BLaER1 treated with 17β-estradiol and CSF1 and Interleukin-3, amounts not matched to agents 10 nM and 100 nM (cell line): ENCODE measurements around the gene ABTB2.

ENCODE experiments used
- H3K27ac ChIP-seq, 11 experiments: shearing (Covaris generic); formaldehyde crosslinking; 2 replicates each; pipeline ENCODE4 v1.8.1; 2022
- H3K27me3 ChIP-seq, 11 experiments: shearing (Covaris generic); formaldehyde crosslinking; 2 replicates each; pipeline ENCODE4 v1.8.1; 2022
- H3K36me3 ChIP-seq, 11 experiments: shearing (Covaris generic); formaldehyde crosslinking; 2 replicates each; pipeline ENCODE4 v1.8.1; 2022
- H3K4me1 ChIP-seq, 10 experiments: shearing (Covaris generic); formaldehyde crosslinking; 2 replicates each; pipeline ENCODE4 v1.8.1; 2022
- H3K4me2 ChIP-seq, 11 experiments: shearing (Covaris generic); formaldehyde crosslinking; 2 replicates each; pipeline ENCODE4 v1.8.1; 2022
- H3K4me3 ChIP-seq, 10 experiments: shearing (Covaris generic); formaldehyde crosslinking; 2 replicates each; pipeline ENCODE4 v1.8.1; 2022
- H3K9ac ChIP-seq, 11 experiments: shearing (Covaris generic); formaldehyde crosslinking; 2 replicates each; pipeline ENCODE4 v1.8.1; 2022
- H3K9me3 ChIP-seq, 11 experiments: shearing (Covaris generic); formaldehyde crosslinking; replicated peaks in 1 of 11; 2 replicates each; pipeline ENCODE4 v1.8.1; 2022
- H4K20me1 ChIP-seq, 11 experiments: shearing (Covaris generic); formaldehyde crosslinking; 2 replicates each; pipeline ENCODE4 v1.8.1; 2022
- Cebpa-rat ChIP-seq, 11 experiments: shearing (Covaris generic); IDR thresholded peaks; 2 replicates each; pipeline ENCODE4 v1.8.1; 2022

Gene ABTB2

GRCh38 chr11:34214961-34215805, 142.6 kb downstream of the ABTB2 start:
- Histone ChIP-seq H3K4me3 (no peak overlapping the region), H3K4me1 (peaks cover 0 to 12% (median 3%) of the 10 kb centered on the region in 10 experiments; a peak in 5 of 20 replicates), H3K9me3 (no peaks in the 10 kb centered on the region), H3K9ac (no peak overlapping the region), H3K27me3 (no peaks in the 10 kb centered on the region), H3K27ac (no peak overlapping the region), H3K4me2 (no peak overlapping the region), H4K20me1 (no peaks in the 10 kb centered on the region; a peak in 1 of 22 replicates), H3K36me3 (no peaks in the 10 kb centered on the region)
- no peak for TF ChIP-seq Cebpa-rat (IDR thresholded peaks at IDR 0.05)

- Histone ChIP-seq H3K36me3 (no peaks in the 10 kb centered on the region), H3K27ac (no peak overlapping the region), H3K27me3 (no peaks in the 10 kb centered on the region), H3K4me2 (no peak overlapping the region), H3K9ac (no peak overlapping the region), H4K20me1 (no peaks in the 10 kb centered on the region; a peak in 1 of 22 replicates), H3K9me3 (no peaks in the 10 kb centered on the region), H3K4me3 (no peak overlapping the region), H3K4me1 (peaks cover 0 to 26% (median 7%) of the 10 kb centered on the region in 10 experiments; a peak in 12 of 20 replicates)
- TF ChIP-seq Cebpa-rat (IDR thresholded peaks at IDR 0.05): no peak
These were observed 144.4 kb downstream of the ABTB2 start for GRCh38 chr11:34213366-34213765.

- TF ChIP-seq Cebpa-rat (IDR thresholded peaks at IDR 0.05): no peak
- Histone ChIP-seq H4K20me1 (no peaks in the 10 kb centered on the region; a peak in 1 of 22 replicates), H3K9me3 (no peaks in the 10 kb centered on the region), H3K27me3 (no peaks in the 10 kb centered on the region), H3K36me3 (no peaks in the 10 kb centered on the region), H3K27ac (no peak overlapping the region), H3K4me3 (no peak overlapping the region), H3K4me1 (peaks cover 0 to 34% (median 13%) of the 10 kb centered on the region in 10 experiments; a peak in 12 of 20 replicates), H3K9ac (no peak overlapping the region), H3K4me2 (no peak overlapping the region)
These were observed 145.2 kb downstream of the ABTB2 start for GRCh38 chr11:34212566-34212965.

GRCh38 chr11:34209809-34210208, 148.0 kb downstream of the ABTB2 start:
- Histone ChIP-seq H3K4me2 (no peak overlapping the region), H3K9me3 (no peaks in the 10 kb centered on the region), H4K20me1 (no peaks in the 10 kb centered on the region; a peak in 1 of 22 replicates), H3K27me3 (no peaks in the 10 kb centered on the region), H3K4me1 (peaks cover 5 to 50% (median 25%) of the 10 kb centered on the region in 10 experiments; a peak in 14 of 20 replicates), H3K9ac (no peak overlapping the region), H3K4me3 (no peak overlapping the region), H3K36me3 (no peaks in the 10 kb centered on the region), H3K27ac (peak overlapping the region in 1 of 11 experiments; percentile 51; a peak in 2 of 22 replicates)
- TF ChIP-seq Cebpa-rat (IDR thresholded peaks at IDR 0.05): no peak

- Histone ChIP-seq H3K9me3 (no peaks in the 10 kb centered on the region), H4K20me1 (no peaks in the 10 kb centered on the region; a peak in 1 of 22 replicates), H3K36me3 (no peaks in the 10 kb centered on the region), H3K4me1 (peaks cover 12 to 63% (median 31%) of the 10 kb centered on the region in 10 experiments), H3K9ac (peak overlapping the region in 5 of 11 experiments; percentile 2 to 64 (median 32); a peak in 7 of 22 replicates), H3K4me3 (no peak overlapping the region), H3K27ac (peak overlapping the region in 8 of 11 experiments; percentile 4 to 83 (median 54); a peak in 13 of 22 replicates), H3K4me2 (peak overlapping the region in 8 of 11 experiments; percentile 3 to 80 (median 64); a peak in 13 of 22 replicates), H3K27me3 (no peaks in the 10 kb centered on the region)
- peak in 8 of 11 experiments; percentile 35 to 92 (median 61); a peak in 12 of 22 replicates for TF ChIP-seq Cebpa-rat (IDR thresholded peaks at IDR 0.05)
These were observed 149.3 kb downstream of the ABTB2 start for GRCh38 chr11:34208266-34209135.

GRCh38 chr11:34207487-34208180, 150.2 kb downstream of the ABTB2 start:
- no peaks in the 10 kb centered on the region for H3K36me3 ChIP-seq
- peak overlapping the region in 6 of 11 experiments; percentile 40 to 80 (median 66); a peak in 11 of 22 replicates for H3K4me2 ChIP-seq
- H3K27me3 ChIP-seq: no peaks in the 10 kb centered on the region
- peak overlapping the region in 7 of 11 experiments; percentile 18 to 83 (median 58); a peak in 13 of 22 replicates for H3K27ac ChIP-seq
- H3K4me3 ChIP-seq: no peak overlapping the region
- H4K20me1 ChIP-seq: no peaks in the 10 kb centered on the region
- H3K9ac ChIP-seq: peak overlapping the region in 5 of 11 experiments; percentile 2 to 54 (median 32); a peak in 7 of 22 replicates
- H3K9me3 ChIP-seq: no peaks in the 10 kb centered on the region
- peaks cover 20 to 72% (median 39%) of the 10 kb centered on the region in 10 experiments for H3K4me1 ChIP-seq
- TF ChIP-seq Cebpa-rat (IDR thresholded peaks at IDR 0.05): no peak

GRCh38 chr11:34206407-34207300, 151.2 kb downstream of the ABTB2 start:
- no peaks in the 10 kb centered on the region for H3K27me3 ChIP-seq
- peak overlapping the region in 2 of 11 experiments; percentile 9 to 36; a peak in 2 of 22 replicates for H3K9ac ChIP-seq
- peak overlapping the region in 7 of 11 experiments; percentile 18 to 80 (median 66); a peak in 11 of 22 replicates for H3K4me2 ChIP-seq
- H4K20me1 ChIP-seq: no peaks in the 10 kb centered on the region
- peaks cover 20 to 67% (median 39%) of the 10 kb centered on the region in 10 experiments for H3K4me1 ChIP-seq
- H3K27ac ChIP-seq: peak overlapping the region in 5 of 11 experiments; percentile 26 to 83 (median 63); a peak in 8 of 22 replicates
- no peaks in the 10 kb centered on the region for H3K36me3 ChIP-seq
- no peak for TF ChIP-seq Cebpa-rat (IDR thresholded peaks at IDR 0.05)
- H3K9me3 ChIP-seq: no peaks in the 10 kb centered on the region
- no peak overlapping the region for H3K4me3 ChIP-seq
